PC-9 (cell line): ENCODE results near the gene GABRG3. TPM values are rescaled to one million over a fixed set of nuclear protein-coding genes. Genes with fewer than 3 reads are reported as not detected.

Experiments used
- BruUV-seq: library from RNA; stranded (reverse); fragments of 400-500 nt; replicated peaks from 2 replicates; lab custom pipeline; 2021; lab: Mats Ljungman, UMichigan
- CTCF ChIA-PET: fragments of 300-600 bp; sonication (Branson Sonifier 250); formaldehyde crosslinking; loops from one replicate; lab custom pipeline; 2022; ENCODE audit warnings: antibody characterized with exemption; lab: Charles Lee
- POLR2A ChIA-PET: fragments of 300-600 bp; sonication (Branson Sonifier 250); formaldehyde crosslinking; loops from one replicate; lab custom pipeline; 2022; ENCODE audit warnings: antibody characterized with exemption; ENCODE audit not compliant: unreplicated experiment; lab: Charles Lee
- DNase-seq, 2 experiments: peaks; one replicate each; pipeline versions ENCODE4 v3.0.0 to v3.0.0-alpha.2; 2015 to 2022; ENCODE audit warnings: mixed read lengths in 1 of 2
- H2AFZ ChIP-seq: fragments of 200-600 bp; sonication (generic); 2 replicates; pipeline ENCODE4 v1.8.1; 2017; ENCODE audit warnings: antibody characterized with exemption
- H3F3A ChIP-seq: fragments of 200-600 bp; sonication (generic); 2 replicates; pipeline ENCODE4 v1.8.1; 2017; ENCODE audit warnings: antibody characterized with exemption, mild to moderate bottlenecking, low read depth; ENCODE audit not compliant: insufficient read depth
- H3K27ac ChIP-seq: fragments of 200-600 bp; sonication (generic); 2 replicates; pipeline ENCODE4 v1.6.1; 2016; ENCODE audit warnings: mixed run types
- H3K27me3 ChIP-seq: fragments of 200-600 bp; sonication (generic); 2 replicates; pipeline ENCODE4 v1.6.1; 2016; ENCODE audit warnings: low read depth, mixed run types; ENCODE audit not compliant: insufficient read depth
- H3K36me3 ChIP-seq: fragments of 200-600 bp; sonication (generic); 2 replicates; pipeline ENCODE4 v1.6.1; 2016; ENCODE audit warnings: low read depth, mixed run types
- H3K4me1 ChIP-seq: fragments of 200-600 bp; sonication (generic); replicated peaks from 2 replicates; pipeline ENCODE4 v1.6.1; 2016; ENCODE audit warnings: mixed run types; ENCODE audit not compliant: insufficient read depth
- H3K4me2 ChIP-seq: fragments of 200-600 bp; sonication (generic); 2 replicates; pipeline ENCODE4 v1.6.1; 2017; ENCODE audit warnings: mixed run types
- H3K4me3 ChIP-seq: fragments of 200-600 bp; sonication (generic); 2 replicates; pipeline ENCODE4 v1.6.1; 2016; ENCODE audit warnings: mixed run types
- H3K79me2 ChIP-seq: fragments of 200-600 bp; sonication (generic); 2 replicates; pipeline ENCODE4 v1.6.1; 2017; ENCODE audit warnings: low read depth, mixed run types
- H3K9me2 ChIP-seq: fragments of 200-600 bp; sonication (generic); 2 replicates; pipeline ENCODE4 v1.8.1; 2017; ENCODE audit warnings: mild to moderate bottlenecking; ENCODE audit not compliant: insufficient read depth
- H3K9me3 ChIP-seq: fragments of 200-600 bp; sonication (generic); 2 replicates; pipeline ENCODE4 v1.8.1; 2016; ENCODE audit warnings: low read depth; ENCODE audit not compliant: insufficient read depth
- H4K20me1 ChIP-seq: fragments of 200-600 bp; sonication (generic); 2 replicates; pipeline ENCODE4 v1.8.1; 2017; ENCODE audit not compliant: insufficient read depth
- EZH2 ChIP-seq: fragments of 200-600 bp; sonication (generic); IDR thresholded peaks from 2 replicates; pipeline ENCODE4 v1.8.0; 2017; ENCODE audit warnings: antibody characterized with exemption, low read depth
- intact Hi-C: fragments of 100-400 bp; cut with micrococcal nuclease; formaldehyde crosslinking; loops from one replicate; pipeline ENCODE4 v1.10.0; 2022; ENCODE audit not compliant: unreplicated experiment
- total RNA-seq: library from RNA; stranded (reverse); gene quantifications from 2 replicates; pipeline ENCODE4 v1.2.3, GENCODE V29; 2021
- TF ChIP-seq, protein P1 (sequence below): fragments of 200-600 bp; sonication (generic); conservative IDR thresholded peaks from 2 replicates; pipeline ENCODE4 v1.6.1; 2017; ENCODE audit warnings: mixed run types, antibody characterized with exemption, mild to moderate bottlenecking, moderate library complexity

The GABRG3 gene
- total RNA-seq, 1 experiment from 2014 or later, result not detected

DNA sequence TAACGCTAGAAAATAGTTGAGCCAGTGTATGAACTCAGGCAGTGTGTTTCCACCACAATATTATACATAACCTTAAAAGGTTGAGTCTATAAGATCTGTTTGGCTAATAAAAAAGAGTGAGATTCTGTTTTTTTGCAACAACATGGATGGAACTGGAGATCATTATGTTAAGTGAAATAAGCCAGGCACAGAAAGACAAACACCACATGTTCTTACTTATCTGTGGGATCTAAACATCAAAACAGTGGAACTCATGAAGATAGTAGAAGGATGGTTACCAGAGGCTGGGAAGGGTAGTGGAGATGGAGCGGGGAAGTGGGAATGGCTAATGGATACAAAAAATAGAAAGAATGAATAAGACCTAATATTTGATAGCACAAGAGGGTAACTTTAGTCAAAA, 150.7 kb downstream of the GABRG3 start:
- H2AFZ ChIP-seq, result no peak overlapping the region
- no peak for DNase-seq
- TF ChIP-seq, protein P1, sequence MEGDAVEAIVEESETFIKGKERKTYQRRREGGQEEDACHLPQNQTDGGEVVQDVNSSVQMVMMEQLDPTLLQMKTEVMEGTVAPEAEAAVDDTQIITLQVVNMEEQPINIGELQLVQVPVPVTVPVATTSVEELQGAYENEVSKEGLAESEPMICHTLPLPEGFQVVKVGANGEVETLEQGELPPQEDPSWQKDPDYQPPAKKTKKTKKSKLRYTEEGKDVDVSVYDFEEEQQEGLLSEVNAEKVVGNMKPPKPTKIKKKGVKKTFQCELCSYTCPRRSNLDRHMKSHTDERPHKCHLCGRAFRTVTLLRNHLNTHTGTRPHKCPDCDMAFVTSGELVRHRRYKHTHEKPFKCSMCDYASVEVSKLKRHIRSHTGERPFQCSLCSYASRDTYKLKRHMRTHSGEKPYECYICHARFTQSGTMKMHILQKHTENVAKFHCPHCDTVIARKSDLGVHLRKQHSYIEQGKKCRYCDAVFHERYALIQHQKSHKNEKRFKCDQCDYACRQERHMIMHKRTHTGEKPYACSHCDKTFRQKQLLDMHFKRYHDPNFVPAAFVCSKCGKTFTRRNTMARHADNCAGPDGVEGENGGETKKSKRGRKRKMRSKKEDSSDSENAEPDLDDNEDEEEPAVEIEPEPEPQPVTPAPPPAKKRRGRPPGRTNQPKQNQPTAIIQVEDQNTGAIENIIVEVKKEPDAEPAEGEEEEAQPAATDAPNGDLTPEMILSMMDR, result no peak
- no peak for TF ChIP-seq EZH2
- ChIA-PET POLR2A (no interaction called here), CTCF (no interaction called here)
- intact Hi-C loops, result no loop called here
- H3K79me2 ChIP-seq, result no peaks in the 10 kb centered on the region
- no peaks in the 10 kb centered on the region for H3K36me3 ChIP-seq
- H3K27me3 ChIP-seq, result no peaks in the 10 kb centered on the region
- no peaks in the 10 kb centered on the region for H4K20me1 ChIP-seq
- no peak overlapping the region for H3K27ac ChIP-seq
- no peaks in the 10 kb centered on the region for H3F3A ChIP-seq
- H3K4me2 ChIP-seq, result no peak overlapping the region
- H3K9me2 ChIP-seq, result no peaks in the 10 kb centered on the region
- no TSS peak for BruUV-seq
- no peaks in the 10 kb centered on the region for H3K4me1 ChIP-seq
- H3K9me3 ChIP-seq, result no peaks in the 10 kb centered on the region
- H3K4me3 ChIP-seq, result no peak overlapping the region

DNA sequence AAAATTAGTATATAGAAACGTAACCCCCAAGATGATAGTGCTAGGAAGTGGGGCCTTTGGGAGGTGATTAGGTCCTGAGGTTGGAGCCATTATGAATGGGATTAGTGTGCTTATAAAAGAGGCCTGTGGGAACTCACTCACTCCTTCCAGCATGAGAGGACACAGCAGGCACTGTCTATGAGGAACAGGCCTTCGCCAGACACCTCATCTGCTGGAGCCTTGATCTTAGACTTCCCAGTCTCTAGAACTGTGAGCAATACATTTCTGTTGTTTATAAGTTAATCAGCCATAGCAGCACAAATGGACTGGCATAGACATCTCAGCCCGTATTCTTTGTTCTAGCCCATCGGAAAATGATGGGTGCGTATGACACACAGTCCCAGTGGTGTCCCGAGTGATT, 152.3 kb downstream of the GABRG3 start:
- Histone ChIP-seq H4K20me1 (no peaks in the 10 kb centered on the region), H3K79me2 (no peaks in the 10 kb centered on the region), H3K4me1 (no peaks in the 10 kb centered on the region), H3K9me3 (no peaks in the 10 kb centered on the region), H3K36me3 (no peaks in the 10 kb centered on the region), H2AFZ (no peak overlapping the region), H3K9me2 (no peaks in the 10 kb centered on the region), H3K27ac (no peak overlapping the region), H3K27me3 (no peaks in the 10 kb centered on the region), H3F3A (no peaks in the 10 kb centered on the region), H3K4me2 (no peak overlapping the region), H3K4me3 (no peak overlapping the region)
- TF ChIP-seq EZH2, result no peak
- no TSS peak for BruUV-seq
- intact Hi-C loops, result no loop called here
- DNase-seq, result no peak
- ChIA-PET CTCF (no interaction called here), POLR2A (no interaction called here)

DNA sequence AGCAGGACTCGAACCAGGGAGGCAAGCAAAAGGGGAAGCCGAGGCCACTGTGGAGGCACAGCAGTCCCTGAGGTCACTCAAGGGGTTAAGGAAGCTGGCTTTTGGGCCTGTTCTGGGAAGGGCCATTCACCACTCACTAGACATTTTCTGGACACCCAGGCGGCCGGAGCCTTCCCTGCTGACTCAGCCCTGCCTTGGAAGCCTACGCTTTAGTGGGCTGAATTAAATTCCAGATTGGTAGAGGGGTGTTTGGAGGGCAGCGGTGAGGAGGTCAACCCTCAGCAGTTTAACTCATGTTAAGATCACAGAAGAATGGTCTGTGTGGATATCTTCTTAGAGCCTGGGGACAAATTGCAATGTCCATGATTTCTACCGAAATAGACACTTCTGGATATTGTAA, 152.8 kb downstream of the GABRG3 start:
- Histone ChIP-seq H3F3A (no peaks in the 10 kb centered on the region), H3K4me2 (no peak overlapping the region), H3K79me2 (no peaks in the 10 kb centered on the region), H2AFZ (no peak overlapping the region), H3K27me3 (no peaks in the 10 kb centered on the region), H3K9me2 (no peaks in the 10 kb centered on the region), H3K4me3 (no peak overlapping the region), H3K4me1 (no peaks in the 10 kb centered on the region), H3K27ac (no peak overlapping the region), H4K20me1 (no peaks in the 10 kb centered on the region), H3K9me3 (no peaks in the 10 kb centered on the region), H3K36me3 (no peaks in the 10 kb centered on the region)
- DNase-seq, result no peak
- CTCF ChIA-PET, result no interaction called here
- TF ChIP-seq EZH2, result no peak
- TF ChIP-seq, protein P1, result no peak
- intact Hi-C loops, result no loop called here
- no TSS peak for BruUV-seq
- POLR2A ChIA-PET, result no interaction called here

DNA sequence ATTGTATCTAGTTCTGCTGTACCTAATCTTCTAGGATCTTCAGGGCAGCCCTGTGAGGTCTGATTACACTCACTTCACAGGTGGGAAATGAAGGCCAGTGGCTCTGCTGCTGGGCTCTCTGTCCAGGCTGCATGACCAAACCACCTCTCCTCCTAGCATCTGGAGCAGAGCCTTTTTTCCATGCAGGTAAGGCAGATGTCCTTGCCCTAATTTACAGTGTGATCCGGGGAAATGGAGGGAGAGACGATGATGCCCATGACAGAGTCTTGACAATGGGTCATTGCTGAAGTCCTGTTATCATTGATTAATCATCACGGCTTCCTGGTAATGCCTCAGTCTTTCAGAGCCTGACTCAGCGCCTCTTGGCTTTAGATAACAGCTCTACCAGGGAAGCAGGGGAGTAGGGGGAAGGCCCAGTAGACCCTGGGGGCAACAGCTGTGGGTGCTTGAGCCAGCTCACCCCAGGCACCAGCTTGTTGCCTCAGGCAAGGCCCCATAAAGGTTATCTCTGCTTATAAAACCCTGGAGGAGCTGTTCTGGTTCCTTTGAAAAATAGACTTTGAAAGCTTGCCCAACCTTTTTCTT, 153.4 kb downstream of the GABRG3 start:
- intact Hi-C loops, result no loop called here
- Histone ChIP-seq H3K36me3 (no peaks in the 10 kb centered on the region), H2AFZ (no peak overlapping the region), H4K20me1 (no peaks in the 10 kb centered on the region), H3F3A (no peaks in the 10 kb centered on the region), H3K27me3 (no peaks in the 10 kb centered on the region), H3K27ac (no peak overlapping the region), H3K4me1 (no peaks in the 10 kb centered on the region), H3K4me3 (no peak overlapping the region), H3K4me2 (no peak overlapping the region), H3K9me3 (no peaks in the 10 kb centered on the region), H3K79me2 (no peaks in the 10 kb centered on the region), H3K9me2 (no peaks in the 10 kb centered on the region)
- CTCF ChIA-PET, result no interaction called here
- no TSS peak for BruUV-seq
- TF ChIP-seq, protein P1, result no peak
- TF ChIP-seq EZH2, result no peak
- no peak for DNase-seq
- POLR2A ChIA-PET, result no interaction called here
